CD4-positive, alpha-beta T cell treated with Interleukin-15 for 1 hour (primary cell): ENCODE measurements around the gene TACC2.

Source experiments
- DNase-seq: peaks from one replicate; pipeline ENCODE4 v3.0.0-alpha.2; 2020

TACC2 gene

DNA sequence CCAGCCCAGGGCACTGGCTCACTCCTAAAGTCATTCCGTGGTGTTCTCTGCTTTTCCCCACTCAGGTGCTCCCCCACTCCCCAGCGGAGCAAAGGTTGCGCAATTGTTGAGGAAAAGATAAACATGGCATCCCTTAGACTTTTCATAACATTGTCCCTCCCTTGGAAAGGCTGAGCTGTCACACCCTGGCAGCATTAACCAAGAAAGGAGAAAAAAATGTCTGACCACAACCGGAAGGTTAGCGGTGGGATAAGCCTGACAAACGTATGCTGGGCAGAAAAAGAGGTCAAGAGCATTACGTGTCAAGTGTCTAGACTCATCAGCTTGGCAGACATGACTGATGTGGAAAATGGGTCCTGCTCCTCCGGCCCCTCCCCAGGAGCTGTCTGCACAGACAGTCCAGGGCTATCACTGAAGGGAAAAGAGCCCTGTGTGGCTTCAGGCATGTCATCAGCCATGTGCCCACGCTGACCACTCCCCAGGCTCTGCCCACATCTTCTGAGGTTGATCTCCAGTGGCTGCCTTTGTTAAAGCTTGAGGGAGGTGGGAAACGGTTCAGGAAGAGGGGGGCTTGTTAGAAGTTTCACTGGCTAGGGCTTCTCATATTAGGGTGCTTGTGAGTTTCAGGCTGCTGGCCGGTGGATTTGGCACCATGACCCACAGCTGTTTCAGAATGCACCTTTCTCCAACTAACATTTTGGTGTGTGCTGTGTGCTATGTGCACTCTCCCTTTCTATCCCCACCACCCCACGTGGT lies 312.3 kb downstream of the TACC2 start:
- no peak for DNase-seq

DNA sequence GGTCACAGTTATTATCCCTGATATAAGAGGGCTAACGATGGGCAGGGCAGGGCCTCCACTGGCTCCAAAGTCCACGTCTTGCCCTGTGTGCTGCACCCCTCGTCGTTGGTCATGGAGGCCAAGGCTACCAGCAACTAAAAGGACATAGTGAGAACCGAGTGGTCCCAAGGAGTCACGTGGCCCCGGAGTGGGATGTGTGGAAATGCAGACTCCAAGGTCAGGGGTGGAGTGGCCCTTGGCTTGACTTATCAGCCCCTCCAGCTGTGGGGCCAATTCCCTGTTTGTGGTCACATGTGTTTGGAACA lies 312.8 kb downstream of the TACC2 start:
- DNase-seq, result no peak

DNA sequence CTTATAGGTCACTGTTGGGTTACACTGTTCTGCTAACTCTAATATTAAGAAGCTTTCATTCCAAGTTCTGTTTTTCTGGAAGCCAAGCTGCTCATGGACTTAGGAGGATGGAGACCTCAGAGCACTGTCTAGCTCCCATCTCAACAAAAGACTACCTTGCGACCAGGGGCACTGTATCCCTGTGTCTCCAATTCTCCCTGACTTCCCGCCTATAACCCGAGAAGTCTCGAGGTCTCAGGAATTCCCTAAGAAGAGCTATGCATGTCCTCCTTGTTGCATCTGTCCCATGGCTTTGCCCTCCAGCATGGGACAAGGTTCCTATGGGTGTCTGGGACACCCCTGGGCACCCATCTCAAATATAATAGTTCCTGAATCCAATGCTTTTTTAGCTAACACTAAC lies 313.4 kb downstream of the TACC2 start:
- no peak for DNase-seq

DNA sequence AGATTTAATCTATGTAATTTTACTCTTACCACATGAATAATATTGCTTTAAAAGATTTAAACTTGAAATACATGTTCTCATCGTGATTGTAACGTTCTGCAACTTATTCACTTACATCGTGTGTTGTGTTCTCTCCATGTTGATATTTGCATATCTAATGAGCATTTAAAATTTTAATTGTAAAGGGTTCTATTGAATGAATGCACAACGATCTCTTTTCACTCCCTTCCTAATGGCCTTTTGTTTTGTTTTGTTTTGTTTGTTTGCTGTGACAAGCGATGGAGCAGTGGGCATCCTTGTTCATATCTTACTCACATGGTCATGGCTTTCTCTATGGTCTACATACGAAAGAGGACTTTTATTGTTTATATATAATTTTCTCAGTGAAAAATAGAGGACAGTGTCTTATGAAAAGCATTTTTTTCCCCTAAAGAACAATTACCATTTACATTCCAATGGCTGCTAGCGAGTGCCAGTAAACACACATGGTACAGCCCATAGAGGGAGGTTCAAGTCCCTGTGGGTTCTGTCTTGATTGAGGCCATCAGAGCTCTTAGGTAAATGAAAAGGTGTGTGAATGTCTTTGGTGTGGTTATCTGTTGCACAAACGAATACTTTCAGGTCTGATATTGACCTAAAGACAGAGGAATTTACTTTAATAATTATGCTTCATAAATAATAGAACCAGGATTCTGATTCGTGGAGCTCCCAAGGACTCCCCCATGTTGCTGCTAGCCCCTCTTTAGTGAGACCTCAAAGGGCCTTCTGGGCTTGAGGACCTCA lies 314.5 kb downstream of the TACC2 start:
- DNase-seq, result no peak
